GM12864 (cell line): ENCODE measurements around the gene CGB3.
"Not testable (repeated sequence)": the region's sequence is repeated elsewhere in the genome, so short reads cannot be mapped to it uniquely, and the experiment has no call there.

Experiments used
- DNase-seq: peaks from one replicate; pipeline ENCODE4 v3.0.0-alpha.2; 2011; ENCODE audit warnings: low read depth
- H3K4me3 ChIP-seq: 2 replicates; pipeline ENCODE4 v1.5.1; 2011; ENCODE audit warnings: mild to moderate bottlenecking, low read depth, low read length, control low read depth
- TF ChIP-seq, protein P1 (sequence below): IDR thresholded peaks from 2 replicates; pipeline ENCODE4 v1.5.1; 2011; ENCODE audit warnings: low read depth, mild to moderate bottlenecking, moderate library complexity, low read length, control low read depth, inconsistent platforms; ENCODE audit errors: missing control alignments

Gene CGB3

DNA sequence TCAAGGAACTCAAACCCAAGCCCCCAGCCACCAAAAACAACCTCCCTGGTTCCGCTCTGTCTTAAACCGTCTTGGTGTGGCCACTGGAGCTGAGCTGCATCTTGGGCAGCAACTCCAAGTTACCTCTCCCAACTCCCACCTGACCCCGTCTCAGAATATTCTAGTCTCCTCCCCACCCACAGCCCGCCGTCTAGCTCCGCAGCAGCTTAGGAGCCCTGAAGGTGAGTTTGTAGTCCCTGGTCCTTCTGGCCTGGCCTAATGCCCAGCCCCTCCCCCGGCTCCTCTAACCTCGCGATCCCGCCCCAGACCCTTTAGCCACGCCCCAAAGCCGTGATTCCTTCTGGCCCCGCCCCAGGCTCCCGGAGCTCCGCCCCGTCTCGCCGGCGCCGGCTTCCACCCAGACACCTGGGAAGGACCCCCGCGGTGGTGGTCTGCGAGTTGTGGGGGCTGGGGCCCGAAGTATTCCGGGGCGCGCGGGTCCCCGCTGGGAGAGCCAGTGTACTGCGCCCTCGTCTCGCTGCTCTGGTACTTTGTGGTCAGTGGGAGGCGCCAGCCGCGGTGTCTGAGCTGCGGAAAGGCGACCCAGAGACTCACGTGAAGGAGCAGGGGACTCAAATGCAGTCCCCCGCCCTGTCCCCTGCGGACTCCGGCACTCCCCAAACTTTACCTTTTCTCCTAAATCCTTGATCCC, 4.7 kb downstream of the CGB3 start:
- peak overlapping the region; percentile 46 for H3K4me3 ChIP-seq
- DNase-seq, result no peak

DNA sequence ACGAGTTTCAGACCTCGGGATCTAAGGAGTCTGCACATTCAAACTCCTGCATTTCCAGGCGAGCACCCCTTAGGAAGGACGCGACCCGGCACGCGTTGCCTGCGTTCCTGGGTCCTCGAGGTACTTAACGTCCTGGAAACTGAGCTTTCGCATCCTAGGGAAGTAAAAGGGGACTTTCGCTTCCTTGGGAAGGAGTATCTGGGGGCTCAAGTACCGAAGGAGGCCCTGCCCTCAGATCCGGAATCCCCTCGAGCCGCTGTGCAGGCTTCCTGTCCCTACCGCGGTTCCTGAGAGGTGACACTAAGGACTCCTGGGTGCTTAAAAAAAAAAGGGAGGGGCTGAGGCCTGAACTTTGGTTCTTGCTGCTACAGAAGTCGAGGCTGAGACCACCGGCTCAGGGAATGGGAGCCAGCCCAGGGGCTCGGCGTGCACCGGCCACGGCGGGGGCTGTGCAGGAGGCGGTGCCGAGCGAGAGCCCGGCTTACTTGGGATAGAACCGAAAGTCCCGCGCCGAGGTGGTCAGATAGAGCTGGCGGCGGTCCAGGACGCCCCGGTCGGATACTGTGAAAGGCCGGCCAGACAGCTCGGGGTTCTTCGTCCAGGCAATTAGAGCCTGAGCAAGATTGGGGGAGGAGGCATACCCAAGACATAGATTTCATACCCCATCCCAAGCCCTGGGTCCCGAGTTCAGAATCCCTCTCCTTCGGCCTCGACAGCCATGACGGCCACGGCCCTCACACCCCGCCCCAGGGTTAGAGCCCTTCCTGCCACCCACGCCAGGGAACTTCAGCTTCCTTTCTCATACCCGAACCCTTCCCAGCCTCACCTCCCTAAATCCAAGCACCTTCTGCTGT, 5.5 kb downstream of the CGB3 start:
- peak overlapping the region; percentile 44 for H3K4me3 ChIP-seq
- DNase-seq, result not testable (repeated sequence)

More for the DNA sequence above, 4.7 kb downstream of the CGB3 start:
- TF ChIP-seq, protein P1, sequence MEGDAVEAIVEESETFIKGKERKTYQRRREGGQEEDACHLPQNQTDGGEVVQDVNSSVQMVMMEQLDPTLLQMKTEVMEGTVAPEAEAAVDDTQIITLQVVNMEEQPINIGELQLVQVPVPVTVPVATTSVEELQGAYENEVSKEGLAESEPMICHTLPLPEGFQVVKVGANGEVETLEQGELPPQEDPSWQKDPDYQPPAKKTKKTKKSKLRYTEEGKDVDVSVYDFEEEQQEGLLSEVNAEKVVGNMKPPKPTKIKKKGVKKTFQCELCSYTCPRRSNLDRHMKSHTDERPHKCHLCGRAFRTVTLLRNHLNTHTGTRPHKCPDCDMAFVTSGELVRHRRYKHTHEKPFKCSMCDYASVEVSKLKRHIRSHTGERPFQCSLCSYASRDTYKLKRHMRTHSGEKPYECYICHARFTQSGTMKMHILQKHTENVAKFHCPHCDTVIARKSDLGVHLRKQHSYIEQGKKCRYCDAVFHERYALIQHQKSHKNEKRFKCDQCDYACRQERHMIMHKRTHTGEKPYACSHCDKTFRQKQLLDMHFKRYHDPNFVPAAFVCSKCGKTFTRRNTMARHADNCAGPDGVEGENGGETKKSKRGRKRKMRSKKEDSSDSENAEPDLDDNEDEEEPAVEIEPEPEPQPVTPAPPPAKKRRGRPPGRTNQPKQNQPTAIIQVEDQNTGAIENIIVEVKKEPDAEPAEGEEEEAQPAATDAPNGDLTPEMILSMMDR, result no peak

DNA sequence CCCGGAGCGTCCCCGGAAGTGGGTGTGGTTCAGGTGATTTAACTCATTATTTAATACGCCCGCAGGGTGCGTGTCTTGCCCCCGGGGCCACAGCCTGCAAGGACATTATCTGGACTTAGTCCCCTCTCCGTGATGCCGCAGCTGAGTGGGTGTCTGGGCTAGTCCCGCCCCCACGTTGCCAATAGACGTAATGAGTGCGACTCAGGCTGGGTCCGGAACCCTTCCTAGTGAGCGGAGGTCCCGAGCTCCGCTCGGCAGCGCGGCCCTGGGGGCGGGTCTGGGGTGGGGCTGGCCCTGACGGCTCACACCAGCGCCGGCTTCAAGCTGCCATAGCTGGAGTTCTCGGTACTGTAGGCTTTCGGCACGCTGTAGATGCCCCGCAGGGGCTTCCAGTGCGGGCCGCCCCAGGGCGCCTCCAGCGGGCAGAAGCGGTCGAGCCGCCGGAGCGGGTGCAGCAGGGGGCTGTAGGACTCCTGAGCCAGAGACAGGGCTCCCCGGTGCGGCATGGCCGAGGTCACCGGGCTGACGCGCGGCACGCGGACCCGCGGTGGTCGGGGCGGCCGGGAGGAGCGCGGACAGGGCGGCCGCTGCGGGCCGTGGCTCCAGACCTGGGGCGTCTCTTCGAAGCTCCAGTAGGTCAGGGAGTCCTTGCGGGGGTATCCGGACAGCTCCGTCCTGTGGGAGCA, 6.3 kb downstream of the CGB3 start:
- DNase-seq, result no peak
- H3K4me3 ChIP-seq, result peak overlapping the region; percentile 44
- TF ChIP-seq, protein P1, result peak; percentile 73

DNA sequence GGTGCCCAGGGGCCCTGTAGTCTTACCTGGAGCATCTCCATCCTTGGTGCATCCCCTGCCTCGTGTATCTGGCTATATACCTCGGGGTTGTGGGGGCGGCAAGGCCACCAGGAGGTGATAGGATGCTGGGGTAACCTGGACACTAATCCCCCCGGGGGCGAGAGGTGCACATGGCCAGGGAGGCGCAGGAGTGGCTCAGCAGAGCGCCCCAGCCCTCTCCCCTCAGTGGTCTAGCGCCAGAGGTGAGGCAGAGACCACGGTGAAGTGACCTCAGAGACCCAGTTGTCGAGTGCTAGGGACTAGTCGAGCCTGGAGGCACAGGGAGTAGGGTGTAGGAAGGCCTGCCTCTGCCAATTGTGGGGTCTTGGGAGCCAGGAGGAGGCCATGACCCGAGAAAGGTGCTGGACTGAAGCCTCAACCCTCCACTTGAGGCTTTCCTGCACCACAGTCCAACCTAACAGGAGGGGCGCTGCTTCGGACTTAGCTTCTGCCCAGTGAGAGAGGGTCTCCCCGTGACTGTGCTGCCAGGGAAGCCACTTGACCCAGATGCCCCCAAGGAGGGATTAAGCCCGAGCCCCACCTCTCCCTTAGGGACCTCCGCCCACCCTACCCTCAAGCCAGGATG, 7.0 kb downstream of the CGB3 start, which contains the start of gene LHB:
TSS of gene LHB (minus strand) at position 51 of the 625 bp plus-strand sequence. CDS start at position 41, 10 bp downstream.
- DNase-seq, result no peak
- TF ChIP-seq, protein P1, result no peak
- H3K4me3 ChIP-seq, result peak within 1 kb of the TSS; percentile 44

DNA sequence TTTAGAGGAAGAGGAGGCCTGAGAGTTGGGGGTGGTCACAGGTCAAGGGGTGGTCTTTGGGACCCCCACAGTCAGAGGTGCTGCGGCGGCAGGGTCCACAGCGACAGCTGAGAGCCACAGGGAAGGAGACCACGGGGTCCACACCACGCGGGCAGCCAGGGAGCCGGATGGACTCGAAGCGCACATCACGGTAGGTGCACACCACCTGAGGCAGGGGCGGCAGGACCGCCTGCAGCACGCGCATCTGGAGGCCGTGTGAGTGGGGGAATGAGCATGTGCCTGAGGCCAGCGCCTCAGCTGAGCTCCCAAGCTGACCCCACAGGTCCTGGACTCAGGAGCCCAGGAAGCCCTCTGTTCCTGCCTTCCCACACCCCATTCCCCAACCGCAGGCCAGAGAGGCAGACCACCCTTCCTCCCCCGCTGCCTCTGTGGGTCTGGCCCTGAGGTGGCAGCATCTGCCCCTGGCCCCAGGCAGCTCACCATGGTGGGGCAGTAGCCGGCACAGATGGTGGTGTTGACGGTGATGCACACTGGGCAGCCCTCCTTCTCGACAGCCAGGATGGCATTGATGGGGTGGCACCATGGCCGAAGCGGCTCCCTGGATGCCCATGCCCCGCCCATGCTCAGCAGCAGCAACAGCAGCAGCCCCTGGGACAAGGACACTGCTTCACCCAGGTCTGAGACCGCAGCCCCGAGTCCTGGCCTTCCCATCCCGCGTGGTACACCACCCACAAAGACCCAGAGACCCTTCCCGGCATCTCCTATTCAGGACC, 7.9 kb downstream of the CGB3 start:
- no peak overlapping the region for H3K4me3 ChIP-seq
- DNase-seq, result no peak
- TF ChIP-seq, protein P1, result no peak

DNA sequence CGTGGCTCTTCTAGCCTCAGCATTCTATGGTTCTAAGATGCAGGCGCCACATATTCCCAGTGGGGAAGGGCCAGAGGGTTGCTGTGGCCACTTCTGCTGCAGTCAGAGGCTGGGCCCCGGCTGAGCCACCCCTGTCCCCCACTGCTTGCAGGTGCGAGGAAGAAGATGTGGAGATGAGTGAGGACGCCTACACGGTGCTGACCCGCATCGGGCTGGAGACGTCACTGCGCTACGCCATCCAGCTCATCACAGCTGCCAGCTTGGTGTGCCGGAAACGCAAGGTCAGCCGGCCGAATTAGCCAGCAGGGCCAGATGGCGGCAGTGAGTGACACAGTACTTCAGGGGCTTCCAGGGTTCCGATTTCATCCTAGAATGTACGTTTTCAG, 9.3 kb downstream of the CGB3 start:
- no peak overlapping the region for H3K4me3 ChIP-seq
- TF ChIP-seq, protein P1, result no peak

More for the DNA sequence above, 9.3 kb downstream of the CGB3 start:
- DNase-seq, result no peak
